Measurements from ENCODE around the gene REG4. TPM values are rescaled to one million over a fixed set of nuclear protein-coding genes. Genes with fewer than 3 reads are reported as not detected.

Gene REG4
- total and polyA plus RNA-seq, 4 donors: 0.08 to 0.19 (median 0.15) TPM; not detected in 1

GRCh38 chr1:119808491-119808890 lies 2.8 kb downstream of the REG4 start:
- no peak for DNase-seq (ENCODE audit: low spot score)
- Histone ChIP-seq H3K36me3 (ENCODE audit: control insufficient read depth in 4 of 4, insufficient read depth in 3 of 4, low read depth in 1 of 4, low read length in 3 of 4) (no peaks in the 10 kb centered on the region), H3K27me3 (ENCODE audit: control insufficient read depth in 4 of 4, insufficient read depth in 4 of 4, low read length in 3 of 4) (no peaks in the 10 kb centered on the region), H3K9me3 (ENCODE audit: control insufficient read depth in 4 of 4, low read length in 3 of 4) (no peaks in the 10 kb centered on the region), H3K9ac (ENCODE audit: low read depth in 1 of 2, low read length in 2 of 2) (no peak overlapping the region), H3K27ac (ENCODE audit: low read depth in 1 of 2, low read length in 2 of 2) (no peak overlapping the region), H3K4me3 (ENCODE audit: low read depth in 1 of 3, low read length in 3 of 3) (no peak overlapping the region), H3K4me1 (ENCODE audit: control insufficient read depth in 4 of 4, insufficient read depth in 4 of 4, low read length in 3 of 4) (peaks cover 2 to 51% (median 31%) of the 10 kb centered on the region in 4 donors)
- TF ChIP-seq ATF3 (IDR thresholded peaks at IDR 0.05) (no peak), EGR1 (IDR thresholded peaks at IDR 0.05; ENCODE audit: low read depth in 2 of 2) (no peak), SP1 (IDR thresholded peaks at IDR 0.05) (no peak), MAX (IDR thresholded peaks at IDR 0.05) (no peak), NR2F2 (IDR thresholded peaks at IDR 0.05) (no peak), JUND (IDR thresholded peaks at IDR 0.05) (no peak), FOXA1 (IDR thresholded peaks at IDR 0.05) (no peak), YY1 (IDR thresholded peaks at IDR 0.05) (no peak), HNF4A (conservative IDR thresholded peaks at IDR 0.05) (no peak), HNF4G (IDR thresholded peaks at IDR 0.05) (no peak)
- TF ChIP-seq, protein P1, sequence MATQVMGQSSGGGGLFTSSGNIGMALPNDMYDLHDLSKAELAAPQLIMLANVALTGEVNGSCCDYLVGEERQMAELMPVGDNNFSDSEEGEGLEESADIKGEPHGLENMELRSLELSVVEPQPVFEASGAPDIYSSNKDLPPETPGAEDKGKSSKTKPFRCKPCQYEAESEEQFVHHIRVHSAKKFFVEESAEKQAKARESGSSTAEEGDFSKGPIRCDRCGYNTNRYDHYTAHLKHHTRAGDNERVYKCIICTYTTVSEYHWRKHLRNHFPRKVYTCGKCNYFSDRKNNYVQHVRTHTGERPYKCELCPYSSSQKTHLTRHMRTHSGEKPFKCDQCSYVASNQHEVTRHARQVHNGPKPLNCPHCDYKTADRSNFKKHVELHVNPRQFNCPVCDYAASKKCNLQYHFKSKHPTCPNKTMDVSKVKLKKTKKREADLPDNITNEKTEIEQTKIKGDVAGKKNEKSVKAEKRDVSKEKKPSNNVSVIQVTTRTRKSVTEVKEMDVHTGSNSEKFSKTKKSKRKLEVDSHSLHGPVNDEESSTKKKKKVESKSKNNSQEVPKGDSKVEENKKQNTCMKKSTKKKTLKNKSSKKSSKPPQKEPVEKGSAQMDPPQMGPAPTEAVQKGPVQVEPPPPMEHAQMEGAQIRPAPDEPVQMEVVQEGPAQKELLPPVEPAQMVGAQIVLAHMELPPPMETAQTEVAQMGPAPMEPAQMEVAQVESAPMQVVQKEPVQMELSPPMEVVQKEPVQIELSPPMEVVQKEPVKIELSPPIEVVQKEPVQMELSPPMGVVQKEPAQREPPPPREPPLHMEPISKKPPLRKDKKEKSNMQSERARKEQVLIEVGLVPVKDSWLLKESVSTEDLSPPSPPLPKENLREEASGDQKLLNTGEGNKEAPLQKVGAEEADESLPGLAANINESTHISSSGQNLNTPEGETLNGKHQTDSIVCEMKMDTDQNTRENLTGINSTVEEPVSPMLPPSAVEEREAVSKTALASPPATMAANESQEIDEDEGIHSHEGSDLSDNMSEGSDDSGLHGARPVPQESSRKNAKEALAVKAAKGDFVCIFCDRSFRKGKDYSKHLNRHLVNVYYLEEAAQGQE (IDR thresholded peaks at IDR 0.05): no peak
- TF ChIP-seq, protein P2, sequence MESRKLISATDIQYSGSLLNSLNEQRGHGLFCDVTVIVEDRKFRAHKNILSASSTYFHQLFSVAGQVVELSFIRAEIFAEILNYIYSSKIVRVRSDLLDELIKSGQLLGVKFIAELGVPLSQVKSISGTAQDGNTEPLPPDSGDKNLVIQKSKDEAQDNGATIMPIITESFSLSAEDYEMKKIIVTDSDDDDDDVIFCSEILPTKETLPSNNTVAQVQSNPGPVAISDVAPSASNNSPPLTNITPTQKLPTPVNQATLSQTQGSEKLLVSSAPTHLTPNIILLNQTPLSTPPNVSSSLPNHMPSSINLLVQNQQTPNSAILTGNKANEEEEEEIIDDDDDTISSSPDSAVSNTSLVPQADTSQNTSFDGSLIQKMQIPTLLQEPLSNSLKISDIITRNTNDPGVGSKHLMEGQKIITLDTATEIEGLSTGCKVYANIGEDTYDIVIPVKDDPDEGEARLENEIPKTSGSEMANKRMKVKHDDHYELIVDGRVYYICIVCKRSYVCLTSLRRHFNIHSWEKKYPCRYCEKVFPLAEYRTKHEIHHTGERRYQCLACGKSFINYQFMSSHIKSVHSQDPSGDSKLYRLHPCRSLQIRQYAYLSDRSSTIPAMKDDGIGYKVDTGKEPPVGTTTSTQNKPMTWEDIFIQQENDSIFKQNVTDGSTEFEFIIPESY (IDR thresholded peaks at IDR 0.05): no peak
- WGBS: 53% methylated on average over 3 of the region's 3 CpGs

DNA sequence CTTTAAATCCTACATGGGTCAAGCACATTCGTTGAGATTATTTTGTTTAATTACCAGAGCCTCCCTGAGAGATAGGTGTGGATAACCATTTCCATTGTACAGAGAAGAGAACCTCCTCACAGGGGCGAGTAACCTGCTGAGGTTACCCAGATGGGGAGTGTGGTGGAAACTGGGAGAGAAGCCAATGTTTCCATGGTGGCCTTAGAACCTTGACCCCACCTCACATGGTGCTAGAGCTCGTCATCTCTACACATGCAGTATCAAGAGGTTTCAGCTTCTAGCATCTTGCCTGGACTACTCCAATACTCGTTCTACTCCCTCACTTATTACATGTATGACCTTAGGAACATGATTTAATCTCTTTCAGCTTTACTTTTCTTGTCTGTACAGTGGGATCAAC lies 4.8 kb downstream of the REG4 start:
- WGBS: 30% methylated on average over 4 of the region's 4 CpGs
- DNase-seq (ENCODE audit: low spot score): no peak
- TF ChIP-seq HNF4A (conservative IDR thresholded peaks at IDR 0.05) (peak; percentile 90 to 91), MAX (IDR thresholded peaks at IDR 0.05) (peak; percentile 37), GABPA (IDR thresholded peaks at IDR 0.05 in 1 of 2, conservative IDR thresholded peaks at IDR 0.05 in 1 of 2) (no peak), RAD21 (IDR thresholded peaks at IDR 0.05) (peak; percentile 44 to 59), EGR1 (IDR thresholded peaks at IDR 0.05; ENCODE audit: low read depth in 2 of 2) (peak; percentile 83 to 96), YY1 (IDR thresholded peaks at IDR 0.05) (peak; percentile 58), NR2F2 (IDR thresholded peaks at IDR 0.05) (peak; percentile 90), FOXA2 (IDR thresholded peaks at IDR 0.05) (no peak), TAF1 (conservative IDR thresholded peaks at IDR 0.05) (no peak), FOXA1 (IDR thresholded peaks at IDR 0.05) (no peak), HNF4G (IDR thresholded peaks at IDR 0.05) (peak; percentile 73), JUND (IDR thresholded peaks at IDR 0.05) (peak; percentile 62 to 78), SP1 (IDR thresholded peaks at IDR 0.05) (peak; percentile 92), ATF3 (IDR thresholded peaks at IDR 0.05) (peak; percentile 74)
- TF ChIP-seq, protein P1 (IDR thresholded peaks at IDR 0.05): peak; percentile 70
- TF ChIP-seq, protein P3, sequence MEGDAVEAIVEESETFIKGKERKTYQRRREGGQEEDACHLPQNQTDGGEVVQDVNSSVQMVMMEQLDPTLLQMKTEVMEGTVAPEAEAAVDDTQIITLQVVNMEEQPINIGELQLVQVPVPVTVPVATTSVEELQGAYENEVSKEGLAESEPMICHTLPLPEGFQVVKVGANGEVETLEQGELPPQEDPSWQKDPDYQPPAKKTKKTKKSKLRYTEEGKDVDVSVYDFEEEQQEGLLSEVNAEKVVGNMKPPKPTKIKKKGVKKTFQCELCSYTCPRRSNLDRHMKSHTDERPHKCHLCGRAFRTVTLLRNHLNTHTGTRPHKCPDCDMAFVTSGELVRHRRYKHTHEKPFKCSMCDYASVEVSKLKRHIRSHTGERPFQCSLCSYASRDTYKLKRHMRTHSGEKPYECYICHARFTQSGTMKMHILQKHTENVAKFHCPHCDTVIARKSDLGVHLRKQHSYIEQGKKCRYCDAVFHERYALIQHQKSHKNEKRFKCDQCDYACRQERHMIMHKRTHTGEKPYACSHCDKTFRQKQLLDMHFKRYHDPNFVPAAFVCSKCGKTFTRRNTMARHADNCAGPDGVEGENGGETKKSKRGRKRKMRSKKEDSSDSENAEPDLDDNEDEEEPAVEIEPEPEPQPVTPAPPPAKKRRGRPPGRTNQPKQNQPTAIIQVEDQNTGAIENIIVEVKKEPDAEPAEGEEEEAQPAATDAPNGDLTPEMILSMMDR (IDR thresholded peaks at IDR 0.05; ENCODE audit: low read depth, low read length, missing input control): no peak

More for the DNA sequence above, 4.8 kb downstream of the REG4 start:
- Histone ChIP-seq H3K27me3 (ENCODE audit: control insufficient read depth in 4 of 4, insufficient read depth in 4 of 4, low read length in 3 of 4) (no peaks in the 10 kb centered on the region), H3K9ac (ENCODE audit: low read depth in 1 of 2, low read length in 2 of 2) (no peak overlapping the region), H3K36me3 (ENCODE audit: control insufficient read depth in 4 of 4, insufficient read depth in 3 of 4, low read depth in 1 of 4, low read length in 3 of 4) (no peaks in the 10 kb centered on the region), H3K4me3 (ENCODE audit: low read depth in 1 of 3, low read length in 3 of 3) (no peak overlapping the region), H3K27ac (ENCODE audit: low read depth in 1 of 2, low read length in 2 of 2) (no peak overlapping the region), H3K9me3 (ENCODE audit: control insufficient read depth in 4 of 4, low read length in 3 of 4) (no peaks in the 10 kb centered on the region), H3K4me1 (ENCODE audit: control insufficient read depth in 4 of 4, insufficient read depth in 4 of 4, low read length in 3 of 4) (peaks cover 0 to 37% (median 22%) of the 10 kb centered on the region in 4 donors)

All from liver (tissue), 9 donors.